Measurements from ENCODE around the gene DOCK9.

DNA sequence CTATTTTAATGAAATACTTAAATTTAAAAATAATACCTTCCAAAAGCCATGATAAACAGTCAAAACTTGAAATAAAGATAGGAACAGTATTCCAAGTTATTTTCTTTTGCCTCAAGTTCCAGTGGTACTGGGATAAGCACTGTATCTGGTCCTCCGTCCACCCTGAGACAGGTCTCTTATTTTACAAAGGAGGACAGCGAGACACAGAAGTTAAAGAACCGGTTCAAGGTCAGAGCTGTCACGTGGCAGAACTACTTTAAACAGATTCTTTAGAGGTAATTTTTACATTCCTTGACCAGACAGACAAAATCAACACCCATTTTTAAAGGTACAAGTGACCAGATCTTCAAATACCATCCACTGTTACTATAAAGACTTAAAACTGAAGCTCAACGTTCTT is 10.4 kb upstream of the DOCK9 start:
- TF ChIP-seq ETV6 (CRISPR knock-in tag; IDR thresholded peaks at IDR 0.05) (no peak), NFATC4 (CRISPR knock-in tag; IDR thresholded peaks at IDR 0.05) (no peak), CREM (CRISPR knock-in tag; IDR thresholded peaks at IDR 0.05) (no peak), ZNF232 (CRISPR knock-in tag; IDR thresholded peaks at IDR 0.05) (no peak), TCF7 (CRISPR knock-in tag; IDR thresholded peaks at IDR 0.05; ENCODE audit: low read depth) (no peak)
- TF ChIP-seq, protein P1, sequence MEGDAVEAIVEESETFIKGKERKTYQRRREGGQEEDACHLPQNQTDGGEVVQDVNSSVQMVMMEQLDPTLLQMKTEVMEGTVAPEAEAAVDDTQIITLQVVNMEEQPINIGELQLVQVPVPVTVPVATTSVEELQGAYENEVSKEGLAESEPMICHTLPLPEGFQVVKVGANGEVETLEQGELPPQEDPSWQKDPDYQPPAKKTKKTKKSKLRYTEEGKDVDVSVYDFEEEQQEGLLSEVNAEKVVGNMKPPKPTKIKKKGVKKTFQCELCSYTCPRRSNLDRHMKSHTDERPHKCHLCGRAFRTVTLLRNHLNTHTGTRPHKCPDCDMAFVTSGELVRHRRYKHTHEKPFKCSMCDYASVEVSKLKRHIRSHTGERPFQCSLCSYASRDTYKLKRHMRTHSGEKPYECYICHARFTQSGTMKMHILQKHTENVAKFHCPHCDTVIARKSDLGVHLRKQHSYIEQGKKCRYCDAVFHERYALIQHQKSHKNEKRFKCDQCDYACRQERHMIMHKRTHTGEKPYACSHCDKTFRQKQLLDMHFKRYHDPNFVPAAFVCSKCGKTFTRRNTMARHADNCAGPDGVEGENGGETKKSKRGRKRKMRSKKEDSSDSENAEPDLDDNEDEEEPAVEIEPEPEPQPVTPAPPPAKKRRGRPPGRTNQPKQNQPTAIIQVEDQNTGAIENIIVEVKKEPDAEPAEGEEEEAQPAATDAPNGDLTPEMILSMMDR (IDR thresholded peaks at IDR 0.05): no peak
- TF ChIP-seq, protein P2, sequence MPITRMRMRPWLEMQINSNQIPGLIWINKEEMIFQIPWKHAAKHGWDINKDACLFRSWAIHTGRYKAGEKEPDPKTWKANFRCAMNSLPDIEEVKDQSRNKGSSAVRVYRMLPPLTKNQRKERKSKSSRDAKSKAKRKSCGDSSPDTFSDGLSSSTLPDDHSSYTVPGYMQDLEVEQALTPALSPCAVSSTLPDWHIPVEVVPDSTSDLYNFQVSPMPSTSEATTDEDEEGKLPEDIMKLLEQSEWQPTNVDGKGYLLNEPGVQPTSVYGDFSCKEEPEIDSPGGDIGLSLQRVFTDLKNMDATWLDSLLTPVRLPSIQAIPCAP (CRISPR knock-in tag; IDR thresholded peaks at IDR 0.05): no peak

All from WTC11 (cell line).